ENCODE measurements around the gene MLLT1.

MLLT1 gene

GRCh38 chr19:6167115-6167514, 112.7 kb downstream of the MLLT1 start:
- Histone ChIP-seq H3K27me3 (ENCODE audit: control insufficient read depth, low read length) (no peaks in the 10 kb centered on the region), H3K9me3 (ENCODE audit: control insufficient read depth, insufficient read depth, low read length) (no peaks in the 10 kb centered on the region)
- TF ChIP-seq EZH2phosphoT487 (IDR thresholded peaks at IDR 0.05; ENCODE audit: borderline replicate concordance, low read length) = no peak
- TF ChIP-seq, protein P1, sequence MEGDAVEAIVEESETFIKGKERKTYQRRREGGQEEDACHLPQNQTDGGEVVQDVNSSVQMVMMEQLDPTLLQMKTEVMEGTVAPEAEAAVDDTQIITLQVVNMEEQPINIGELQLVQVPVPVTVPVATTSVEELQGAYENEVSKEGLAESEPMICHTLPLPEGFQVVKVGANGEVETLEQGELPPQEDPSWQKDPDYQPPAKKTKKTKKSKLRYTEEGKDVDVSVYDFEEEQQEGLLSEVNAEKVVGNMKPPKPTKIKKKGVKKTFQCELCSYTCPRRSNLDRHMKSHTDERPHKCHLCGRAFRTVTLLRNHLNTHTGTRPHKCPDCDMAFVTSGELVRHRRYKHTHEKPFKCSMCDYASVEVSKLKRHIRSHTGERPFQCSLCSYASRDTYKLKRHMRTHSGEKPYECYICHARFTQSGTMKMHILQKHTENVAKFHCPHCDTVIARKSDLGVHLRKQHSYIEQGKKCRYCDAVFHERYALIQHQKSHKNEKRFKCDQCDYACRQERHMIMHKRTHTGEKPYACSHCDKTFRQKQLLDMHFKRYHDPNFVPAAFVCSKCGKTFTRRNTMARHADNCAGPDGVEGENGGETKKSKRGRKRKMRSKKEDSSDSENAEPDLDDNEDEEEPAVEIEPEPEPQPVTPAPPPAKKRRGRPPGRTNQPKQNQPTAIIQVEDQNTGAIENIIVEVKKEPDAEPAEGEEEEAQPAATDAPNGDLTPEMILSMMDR (IDR thresholded peaks at IDR 0.05; ENCODE audit: low read depth, low read length, poor library complexity, severe bottlenecking) = no peak

GRCh38 chr19:6164906-6165531, 114.8 kb downstream of the MLLT1 start:
- H3K4me3 ChIP-seq (ENCODE audit: low read length) = no peak overlapping the region
- H3K9me3 ChIP-seq (ENCODE audit: control insufficient read depth, insufficient read depth, low read length) = no peaks in the 10 kb centered on the region
- no peaks in the 10 kb centered on the region for H4K20me1 ChIP-seq (ENCODE audit: control insufficient read depth, insufficient read depth, low read depth, low read length)
- H3K4me1 ChIP-seq (ENCODE audit: control insufficient read depth, low read length) = peaks cover 9% of the 10 kb centered on the region
- no peaks in the 10 kb centered on the region for H3K36me3 ChIP-seq (ENCODE audit: control insufficient read depth, low read length)
- no peaks in the 10 kb centered on the region for H3K79me2 ChIP-seq (ENCODE audit: control insufficient read depth, low read length)
- no peaks in the 10 kb centered on the region for H3K27me3 ChIP-seq (ENCODE audit: control insufficient read depth, low read length)
- TF ChIP-seq EZH2phosphoT487 (IDR thresholded peaks at IDR 0.05; ENCODE audit: borderline replicate concordance, low read length) = no peak
- TF ChIP-seq, protein P1 (IDR thresholded peaks at IDR 0.05; ENCODE audit: low read depth, low read length, poor library complexity, severe bottlenecking) = no peak
- no peak overlapping the region for H3K4me2 ChIP-seq (ENCODE audit: low read length)
- H3K9me2 ChIP-seq (replicated peaks; ENCODE audit: control insufficient read depth, low read length) = no peaks in the 10 kb centered on the region
- no peaks in the 10 kb centered on the region for H3F3A ChIP-seq (ENCODE audit: control insufficient read depth, insufficient read depth)
- no peak overlapping the region for H3K27ac ChIP-seq (ENCODE audit: low read depth, low read length)

More at GRCh38 chr19:6167115-6167514, 112.7 kb downstream of the MLLT1 start:
- Histone ChIP-seq H3K36me3 (ENCODE audit: control insufficient read depth, low read length) (no peaks in the 10 kb centered on the region), H3K4me3 (ENCODE audit: low read length) (no peak overlapping the region), H3K27ac (ENCODE audit: low read depth, low read length) (no peak overlapping the region), H3K4me2 (ENCODE audit: low read length) (no peak overlapping the region), H3K9me2 (replicated peaks; ENCODE audit: control insufficient read depth, low read length) (no peaks in the 10 kb centered on the region), H4K20me1 (ENCODE audit: control insufficient read depth, insufficient read depth, low read depth, low read length) (no peaks in the 10 kb centered on the region), H3F3A (ENCODE audit: control insufficient read depth, insufficient read depth) (no peaks in the 10 kb centered on the region), H3K4me1 (ENCODE audit: control insufficient read depth, low read length) (no peaks in the 10 kb centered on the region), H3K79me2 (ENCODE audit: control insufficient read depth, low read length) (no peaks in the 10 kb centered on the region)

- H3K9me3 ChIP-seq (ENCODE audit: control insufficient read depth, insufficient read depth, low read length) = no peaks in the 10 kb centered on the region
- H3F3A ChIP-seq (ENCODE audit: control insufficient read depth, insufficient read depth) = no peaks in the 10 kb centered on the region
- no peaks in the 10 kb centered on the region for H3K36me3 ChIP-seq (ENCODE audit: control insufficient read depth, low read length)
- no peak overlapping the region for H3K27ac ChIP-seq (ENCODE audit: low read depth, low read length)
- no peaks in the 10 kb centered on the region for H3K27me3 ChIP-seq (ENCODE audit: control insufficient read depth, low read length)
- H3K9me2 ChIP-seq (replicated peaks; ENCODE audit: control insufficient read depth, low read length) = no peaks in the 10 kb centered on the region
- H3K4me1 ChIP-seq (ENCODE audit: control insufficient read depth, low read length) = peaks cover 9% of the 10 kb centered on the region
- peak overlapping the region; percentile 42 for H3K4me2 ChIP-seq (ENCODE audit: low read length)
- no peaks in the 10 kb centered on the region for H4K20me1 ChIP-seq (ENCODE audit: control insufficient read depth, insufficient read depth, low read depth, low read length)
- no peaks in the 10 kb centered on the region for H3K79me2 ChIP-seq (ENCODE audit: control insufficient read depth, low read length)
- no peak overlapping the region for H3K4me3 ChIP-seq (ENCODE audit: low read length)
- TF ChIP-seq, protein P1 (IDR thresholded peaks at IDR 0.05; ENCODE audit: low read depth, low read length, poor library complexity, severe bottlenecking) = no peak
- no peak for TF ChIP-seq EZH2phosphoT487 (IDR thresholded peaks at IDR 0.05; ENCODE audit: borderline replicate concordance, low read length)
Observed at GRCh38 chr19:6161271-6161850, 118.4 kb downstream of the MLLT1 start.
